ENCODE results near the gene NFKBIZ. TPM values are rescaled to one million over a fixed set of nuclear protein-coding genes. Genes with fewer than 3 reads are reported as not detected.

NFKBIZ gene
- total and polyA plus RNA-seq, 4 donors: 27.6 to 94.8 (median 81.3) TPM

- Histone ChIP-seq H3K4me1 (ENCODE audit: control insufficient read depth in 5 of 5, insufficient read depth in 5 of 5, low read length in 5 of 5) (no peaks in the 10 kb centered on the region), H3K9me3 (ENCODE audit: control insufficient read depth in 4 of 4, insufficient read depth in 3 of 4, low read length in 3 of 4) (no peaks in the 10 kb centered on the region), H3K36me3 (ENCODE audit: control insufficient read depth in 4 of 4, insufficient read depth in 4 of 4, low read length in 4 of 4) (no peaks in the 10 kb centered on the region), H3K27me3 (ENCODE audit: control insufficient read depth in 3 of 3, insufficient read depth in 3 of 3, low read length in 2 of 3) (no peaks in the 10 kb centered on the region), H3K4me3 (no peak overlapping the region), H3K27ac (ENCODE audit: low read depth in 1 of 2, low read length in 1 of 2) (no peak overlapping the region), H3K9ac (ENCODE audit: insufficient read depth in 1 of 2, low read length in 2 of 2) (no peak overlapping the region)
- DNase-seq (no peak), ATAC-seq (ENCODE audit: insufficient read depth, low FRiP score) (no peak)
- WGBS, 2 donors: 52 to 68% methylated on average over 8 of the region's 8 CpGs
- no peak for TF ChIP-seq CTCF (IDR thresholded peaks at IDR 0.05; ENCODE audit: control extremely low read depth, extremely low read depth)
These were observed 26.8 kb downstream of the NFKBIZ start for GRCh38 chr3:101876142-101876541.

- H3K9ac ChIP-seq (ENCODE audit: insufficient read depth in 1 of 2, low read length in 2 of 2): no peak overlapping the region
- H3K36me3 ChIP-seq (ENCODE audit: control insufficient read depth in 4 of 4, insufficient read depth in 4 of 4, low read length in 4 of 4): no peaks in the 10 kb centered on the region
- no peaks in the 10 kb centered on the region for H3K9me3 ChIP-seq (ENCODE audit: control insufficient read depth in 4 of 4, insufficient read depth in 3 of 4, low read length in 3 of 4)
- H3K4me1 ChIP-seq (ENCODE audit: control insufficient read depth in 5 of 5, insufficient read depth in 5 of 5, low read length in 5 of 5): no peaks in the 10 kb centered on the region
- H3K4me3 ChIP-seq: no peak overlapping the region
- ATAC-seq (ENCODE audit: insufficient read depth, low FRiP score) (no peak), DNase-seq (no peak)
- whole genome bisulfite sequencing, 2 donors: 84 to 92% methylated on average over 2 of the region's 2 CpGs
- TF ChIP-seq CTCF (IDR thresholded peaks at IDR 0.05; ENCODE audit: control extremely low read depth, extremely low read depth): no peak
- H3K27me3 ChIP-seq (ENCODE audit: control insufficient read depth in 3 of 3, insufficient read depth in 3 of 3, low read length in 2 of 3): no peaks in the 10 kb centered on the region
- no peak overlapping the region for H3K27ac ChIP-seq (ENCODE audit: low read depth in 1 of 2, low read length in 1 of 2)
These were observed 29.3 kb downstream of the NFKBIZ start for GRCh38 chr3:101878589-101878988.

GRCh38 chr3:101879102-101879501, 29.8 kb downstream of the NFKBIZ start:
- no peaks in the 10 kb centered on the region for H3K36me3 ChIP-seq (ENCODE audit: control insufficient read depth in 4 of 4, insufficient read depth in 4 of 4, low read length in 4 of 4)
- no peaks in the 10 kb centered on the region for H3K4me1 ChIP-seq (ENCODE audit: control insufficient read depth in 5 of 5, insufficient read depth in 5 of 5, low read length in 5 of 5)
- H3K27ac ChIP-seq (ENCODE audit: low read depth in 1 of 2, low read length in 1 of 2): no peak overlapping the region
- no peak overlapping the region for H3K4me3 ChIP-seq
- H3K27me3 ChIP-seq (ENCODE audit: control insufficient read depth in 3 of 3, insufficient read depth in 3 of 3, low read length in 2 of 3): no peaks in the 10 kb centered on the region
- no peaks in the 10 kb centered on the region for H3K9me3 ChIP-seq (ENCODE audit: control insufficient read depth in 4 of 4, insufficient read depth in 3 of 4, low read length in 3 of 4)
- ATAC-seq (ENCODE audit: insufficient read depth, low FRiP score): no peak
- TF ChIP-seq CTCF (IDR thresholded peaks at IDR 0.05; ENCODE audit: control extremely low read depth, extremely low read depth): no peak
- no peak for DNase-seq
- WGBS, 2 donors: 92 to 96% methylated on average over 2 of the region's 2 CpGs
- no peak overlapping the region for H3K9ac ChIP-seq (ENCODE audit: insufficient read depth in 1 of 2, low read length in 2 of 2)

- 42 to 45% methylated on average over 5 of the region's 5 CpGs for WGBS, 2 donors
- H3K27ac ChIP-seq (ENCODE audit: low read depth in 1 of 2, low read length in 1 of 2): no peak overlapping the region
- DNase-seq (no peak), ATAC-seq (ENCODE audit: insufficient read depth, low FRiP score) (no peak)
- no peak overlapping the region for H3K4me3 ChIP-seq
- H3K27me3 ChIP-seq (ENCODE audit: control insufficient read depth in 3 of 3, insufficient read depth in 3 of 3, low read length in 2 of 3): no peaks in the 10 kb centered on the region
- H3K36me3 ChIP-seq (ENCODE audit: control insufficient read depth in 4 of 4, insufficient read depth in 4 of 4, low read length in 4 of 4): no peaks in the 10 kb centered on the region
- H3K9me3 ChIP-seq (ENCODE audit: control insufficient read depth in 4 of 4, insufficient read depth in 3 of 4, low read length in 3 of 4): no peaks in the 10 kb centered on the region
- H3K4me1 ChIP-seq (ENCODE audit: control insufficient read depth in 5 of 5, insufficient read depth in 5 of 5, low read length in 5 of 5): no peaks in the 10 kb centered on the region
- no peak overlapping the region for H3K9ac ChIP-seq (ENCODE audit: insufficient read depth in 1 of 2, low read length in 2 of 2)
- TF ChIP-seq CTCF (IDR thresholded peaks at IDR 0.05; ENCODE audit: control extremely low read depth, extremely low read depth): no peak
These were observed 30.4 kb downstream of the NFKBIZ start for GRCh38 chr3:101879623-101880284.

All from lung (tissue), 12 donors.